GM23338 (cell line): ENCODE measurements around the gene BUB1. TPM values are rescaled to one million over a fixed set of nuclear protein-coding genes. Genes with fewer than 3 reads are reported as not detected.

Experiments
- ATAC-seq: fragments of 200-7000 bp; cut with Tn5 transposase; 3 replicates; pipeline ENCODE4 v1.9.1; 2020
- DNase-seq: peaks from one replicate; pipeline ENCODE4 v3.0.0-alpha.2; 2015; ENCODE audit warnings: low spot score
- H2AFZ ChIP-seq: fragments of 200-600 bp; sonication (generic); 2 replicates; pipeline ENCODE4 v1.8.0; 2016; ENCODE audit warnings: antibody characterized with exemption, mild to moderate bottlenecking, moderate library complexity
- H3F3A ChIP-seq: fragments of 200-600 bp; sonication (generic); replicated peaks from 2 replicates; pipeline ENCODE4 v1.8.0; 2017; ENCODE audit warnings: antibody characterized with exemption, mixed run types, low read depth
- H3K27ac ChIP-seq: fragments of 200-600 bp; sonication (generic); 2 replicates; pipeline ENCODE4 v1.6.1; 2016; ENCODE audit warnings: low read depth
- H3K27me3 ChIP-seq: fragments of 200-600 bp; sonication (generic); 2 replicates; pipeline ENCODE4 v1.8.0; 2016; ENCODE audit warnings: mild to moderate bottlenecking, mixed run types, moderate library complexity; ENCODE audit not compliant: insufficient read depth
- H3K36me3 ChIP-seq: fragments of 200-600 bp; sonication (generic); 2 replicates; pipeline ENCODE4 v1.8.0; 2016; ENCODE audit warnings: mild to moderate bottlenecking; ENCODE audit not compliant: insufficient read depth
- H3K4me1 ChIP-seq: fragments of 200-600 bp; sonication (generic); 2 replicates; pipeline ENCODE4 v1.8.0; 2016; ENCODE audit warnings: mild to moderate bottlenecking, moderate library complexity; ENCODE audit not compliant: insufficient read depth
- H3K4me2 ChIP-seq: fragments of 200-600 bp; sonication (generic); 2 replicates; pipeline ENCODE4 v1.7.1; 2017; ENCODE audit warnings: mixed run types
- H3K4me3 ChIP-seq: fragments of 200-600 bp; sonication (generic); 2 replicates; pipeline ENCODE4 v1.6.1; 2016; ENCODE audit warnings: mixed run types
- H3K79me2 ChIP-seq: fragments of 200-600 bp; sonication (generic); replicated peaks from 2 replicates; pipeline ENCODE4 v1.8.0; 2017; ENCODE audit warnings: mild to moderate bottlenecking; ENCODE audit not compliant: insufficient read depth
- H3K9me2 ChIP-seq: fragments of 200-600 bp; sonication (generic); 2 replicates; pipeline ENCODE4 v1.8.0; 2017; ENCODE audit not compliant: insufficient read depth
- H4K20me1 ChIP-seq: fragments of 200-600 bp; sonication (generic); replicated peaks from 2 replicates; pipeline ENCODE4 v1.8.0; 2017; ENCODE audit warnings: mild to moderate bottlenecking; ENCODE audit not compliant: insufficient read depth
- H3K27ac Mint-ChIP-seq: 2 replicates; pipeline ENCODE4 v1.8.0; 2020; ENCODE audit warnings: inconsistent platforms, mild to moderate bottlenecking, moderate library complexity, mixed read lengths
- H3K27me3 Mint-ChIP-seq: 3 replicates; pipeline ENCODE4 v1.8.0; 2022; ENCODE audit warnings: low read depth, mild to moderate bottlenecking, moderate library complexity, mixed read lengths, inconsistent platforms; ENCODE audit not compliant: insufficient read depth, poor library complexity
- H3K36me3 Mint-ChIP-seq: 3 replicates; pipeline ENCODE4 v1.8.0; 2021; ENCODE audit warnings: low read depth, mild to moderate bottlenecking, inconsistent platforms, moderate library complexity, mixed read lengths
- H3K4me1 Mint-ChIP-seq: 3 replicates; pipeline ENCODE4 v1.8.0; 2020; ENCODE audit warnings: mild to moderate bottlenecking, inconsistent platforms, mixed read lengths
- H3K4me3 Mint-ChIP-seq: 3 replicates; pipeline ENCODE4 v1.8.0; 2021; ENCODE audit warnings: moderate library complexity, mild to moderate bottlenecking, inconsistent platforms, mixed read lengths
- H3K9me3 Mint-ChIP-seq: 3 replicates; pipeline ENCODE4 v1.8.0; 2020; ENCODE audit warnings: moderate library complexity, mild to moderate bottlenecking, inconsistent platforms, mixed read lengths
- CREB1 ChIP-seq: fragments of 250-450 bp; sonication (Bioruptor Pico); IDR thresholded peaks from 2 replicates; pipeline ENCODE4 v1.5.0; 2020; ENCODE audit warnings: low read depth, mild to moderate bottlenecking, moderate library complexity
- EZH2phosphoT487 ChIP-seq: fragments of 200-600 bp; sonication (generic); IDR thresholded peaks from one replicate; pipeline ENCODE4 v1.8.1; 2018; ENCODE audit warnings: antibody characterized with exemption; ENCODE audit not compliant: unreplicated experiment
- JUNB ChIP-seq: IDR thresholded peaks from one replicate; pipeline ENCODE4 v1.6.1; 2016; ENCODE audit warnings: antibody characterized with exemption; ENCODE audit not compliant: unreplicated experiment
- NANOG ChIP-seq: IDR thresholded peaks from 2 replicates; pipeline ENCODE4 v1.6.1; 2016; ENCODE audit warnings: antibody characterized with exemption, borderline replicate concordance
- POLR2AphosphoS5 ChIP-seq: IDR thresholded peaks from 2 replicates; pipeline ENCODE4 v1.6.1; 2016; ENCODE audit warnings: antibody characterized with exemption, low read depth
- STAT1 ChIP-seq: IDR thresholded peaks from one replicate; pipeline ENCODE4 v1.6.1; 2016; ENCODE audit warnings: antibody characterized with exemption; ENCODE audit not compliant: unreplicated experiment
- ZNF114 ChIP-seq: fragments of 250-450 bp; sonication (Bioruptor Pico); IDR thresholded peaks from 2 replicates; pipeline ENCODE4 v1.5.0; 2020; ENCODE audit warnings: mild to moderate bottlenecking, moderate library complexity
- ZNF331 ChIP-seq: fragments of 250-450 bp; sonication (Bioruptor Pico); IDR thresholded peaks from 2 replicates; pipeline ENCODE4 v1.5.0; 2020; ENCODE audit warnings: low read depth, mild to moderate bottlenecking, moderate library complexity
- polyA plus RNA-seq: library from polyadenylated mRNA; unstranded; fragments of >200 nt; fragmentation: Nextera tagmentation; extraction: Ambion mirVana; gene quantifications from 2 replicates; pipeline ENCODE4 v1.2.1, GENCODE V29; 2016
- total RNA-seq: library from RNA; depleted of rRNA; stranded (reverse); fragments of >200 nt; shearing (Covaris generic); gene quantifications from 2 replicates; pipeline ENCODE4 v1.2.3, GENCODE V29; 2014
- TF ChIP-seq, protein P1 (sequence below): fragments of 250-450 bp; sonication (Bioruptor Pico); IDR thresholded peaks from 2 replicates; pipeline ENCODE4 v1.5.0; 2020; ENCODE audit warnings: mild to moderate bottlenecking, moderate library complexity
- TF ChIP-seq, protein P2 (sequence below): IDR thresholded peaks from 2 replicates; pipeline ENCODE4 v1.6.1; 2016; ENCODE audit warnings: antibody characterized with exemption
- TF ChIP-seq, protein P3 (sequence below): IDR thresholded peaks from one replicate; pipeline ENCODE4 v1.6.1; 2018; ENCODE audit warnings: antibody characterized with exemption; ENCODE audit not compliant: unreplicated experiment
- TF ChIP-seq, protein P4 (sequence below), 2 experiments: fragments of 200-600 bp in 1 of 2; sonication (generic) in 1 of 2; conservative IDR thresholded peaks; 2 replicates each; pipeline versions ENCODE4 v1.5.1 to v1.6.1; 2016 to 2017; ENCODE audit warnings: antibody characterized with exemption in 2 of 2, low read depth in 2 of 2, mild to moderate bottlenecking in 2 of 2, moderate library complexity in 1 of 2

The BUB1 gene
- total and polyA plus RNA-seq, 2 experiments from 2014 or later, result 59.4 to 184 TPM

DNA sequence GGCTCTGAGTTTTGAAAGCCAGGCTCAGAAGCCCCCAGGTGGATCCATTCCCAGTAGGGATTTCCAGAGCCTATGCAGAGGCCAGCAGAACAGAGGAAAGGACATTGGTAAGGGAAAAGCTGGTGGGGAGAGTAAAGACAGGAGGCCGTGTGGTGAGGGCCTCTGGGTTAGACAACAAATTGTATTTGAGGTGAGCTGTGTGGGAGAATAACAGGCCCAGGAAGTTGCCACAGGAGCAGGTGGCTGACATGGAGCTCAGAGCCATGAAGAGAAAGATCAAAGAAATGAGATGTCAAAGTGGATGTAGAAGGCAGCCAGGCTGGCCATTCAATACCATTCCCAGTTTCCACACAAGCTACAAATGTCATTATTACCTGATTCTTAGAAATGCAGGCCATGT is 8.8 kb downstream of the BUB1 start:
- H3K4me1 Mint-ChIP-seq, result no peaks in the 10 kb centered on the region; the same call in 2 of the 3 replicates
- no peak for DNase-seq
- H3K27ac Mint-ChIP-seq, result peak overlapping the region; percentile 38; the same call in 1 of the 2 replicates
- Histone ChIP-seq H3K27ac (no peak overlapping the region), H3F3A (0 out of 2 replicates have a peak, but pooled peaks cover 3% of the 10 kb centered on the region), H2AFZ (no peak overlapping the region), H3K36me3 (peaks cover 92% of the 10 kb centered on the region), H3K27me3 (no peaks in the 10 kb centered on the region), H4K20me1 (peaks cover 11% of the 10 kb centered on the region; the same call in 1 of the 2 replicates), H3K4me2 (no peak overlapping the region), H3K9me2 (no peaks in the 10 kb centered on the region), H3K4me3 (no peak overlapping the region), H3K79me2 (peaks cover 28% of the 10 kb centered on the region), H3K4me1 (no peaks in the 10 kb centered on the region)
- H3K9me3 Mint-ChIP-seq, result no peaks in the 10 kb centered on the region
- peaks cover 91% of the 10 kb centered on the region for H3K36me3 Mint-ChIP-seq
- ATAC-seq, result no peak
- H3K27me3 Mint-ChIP-seq, result no peaks in the 10 kb centered on the region
- no peak for TF ChIP-seq EZH2phosphoT487
- no peak for TF ChIP-seq NANOG
- TF ChIP-seq ZNF331 (CRISPR knock-in tag), result no peak
- no peak for TF ChIP-seq CREB1 (CRISPR knock-in tag)
- TF ChIP-seq JUNB, result no peak
- no peak for TF ChIP-seq STAT1
- TF ChIP-seq, protein P1, sequence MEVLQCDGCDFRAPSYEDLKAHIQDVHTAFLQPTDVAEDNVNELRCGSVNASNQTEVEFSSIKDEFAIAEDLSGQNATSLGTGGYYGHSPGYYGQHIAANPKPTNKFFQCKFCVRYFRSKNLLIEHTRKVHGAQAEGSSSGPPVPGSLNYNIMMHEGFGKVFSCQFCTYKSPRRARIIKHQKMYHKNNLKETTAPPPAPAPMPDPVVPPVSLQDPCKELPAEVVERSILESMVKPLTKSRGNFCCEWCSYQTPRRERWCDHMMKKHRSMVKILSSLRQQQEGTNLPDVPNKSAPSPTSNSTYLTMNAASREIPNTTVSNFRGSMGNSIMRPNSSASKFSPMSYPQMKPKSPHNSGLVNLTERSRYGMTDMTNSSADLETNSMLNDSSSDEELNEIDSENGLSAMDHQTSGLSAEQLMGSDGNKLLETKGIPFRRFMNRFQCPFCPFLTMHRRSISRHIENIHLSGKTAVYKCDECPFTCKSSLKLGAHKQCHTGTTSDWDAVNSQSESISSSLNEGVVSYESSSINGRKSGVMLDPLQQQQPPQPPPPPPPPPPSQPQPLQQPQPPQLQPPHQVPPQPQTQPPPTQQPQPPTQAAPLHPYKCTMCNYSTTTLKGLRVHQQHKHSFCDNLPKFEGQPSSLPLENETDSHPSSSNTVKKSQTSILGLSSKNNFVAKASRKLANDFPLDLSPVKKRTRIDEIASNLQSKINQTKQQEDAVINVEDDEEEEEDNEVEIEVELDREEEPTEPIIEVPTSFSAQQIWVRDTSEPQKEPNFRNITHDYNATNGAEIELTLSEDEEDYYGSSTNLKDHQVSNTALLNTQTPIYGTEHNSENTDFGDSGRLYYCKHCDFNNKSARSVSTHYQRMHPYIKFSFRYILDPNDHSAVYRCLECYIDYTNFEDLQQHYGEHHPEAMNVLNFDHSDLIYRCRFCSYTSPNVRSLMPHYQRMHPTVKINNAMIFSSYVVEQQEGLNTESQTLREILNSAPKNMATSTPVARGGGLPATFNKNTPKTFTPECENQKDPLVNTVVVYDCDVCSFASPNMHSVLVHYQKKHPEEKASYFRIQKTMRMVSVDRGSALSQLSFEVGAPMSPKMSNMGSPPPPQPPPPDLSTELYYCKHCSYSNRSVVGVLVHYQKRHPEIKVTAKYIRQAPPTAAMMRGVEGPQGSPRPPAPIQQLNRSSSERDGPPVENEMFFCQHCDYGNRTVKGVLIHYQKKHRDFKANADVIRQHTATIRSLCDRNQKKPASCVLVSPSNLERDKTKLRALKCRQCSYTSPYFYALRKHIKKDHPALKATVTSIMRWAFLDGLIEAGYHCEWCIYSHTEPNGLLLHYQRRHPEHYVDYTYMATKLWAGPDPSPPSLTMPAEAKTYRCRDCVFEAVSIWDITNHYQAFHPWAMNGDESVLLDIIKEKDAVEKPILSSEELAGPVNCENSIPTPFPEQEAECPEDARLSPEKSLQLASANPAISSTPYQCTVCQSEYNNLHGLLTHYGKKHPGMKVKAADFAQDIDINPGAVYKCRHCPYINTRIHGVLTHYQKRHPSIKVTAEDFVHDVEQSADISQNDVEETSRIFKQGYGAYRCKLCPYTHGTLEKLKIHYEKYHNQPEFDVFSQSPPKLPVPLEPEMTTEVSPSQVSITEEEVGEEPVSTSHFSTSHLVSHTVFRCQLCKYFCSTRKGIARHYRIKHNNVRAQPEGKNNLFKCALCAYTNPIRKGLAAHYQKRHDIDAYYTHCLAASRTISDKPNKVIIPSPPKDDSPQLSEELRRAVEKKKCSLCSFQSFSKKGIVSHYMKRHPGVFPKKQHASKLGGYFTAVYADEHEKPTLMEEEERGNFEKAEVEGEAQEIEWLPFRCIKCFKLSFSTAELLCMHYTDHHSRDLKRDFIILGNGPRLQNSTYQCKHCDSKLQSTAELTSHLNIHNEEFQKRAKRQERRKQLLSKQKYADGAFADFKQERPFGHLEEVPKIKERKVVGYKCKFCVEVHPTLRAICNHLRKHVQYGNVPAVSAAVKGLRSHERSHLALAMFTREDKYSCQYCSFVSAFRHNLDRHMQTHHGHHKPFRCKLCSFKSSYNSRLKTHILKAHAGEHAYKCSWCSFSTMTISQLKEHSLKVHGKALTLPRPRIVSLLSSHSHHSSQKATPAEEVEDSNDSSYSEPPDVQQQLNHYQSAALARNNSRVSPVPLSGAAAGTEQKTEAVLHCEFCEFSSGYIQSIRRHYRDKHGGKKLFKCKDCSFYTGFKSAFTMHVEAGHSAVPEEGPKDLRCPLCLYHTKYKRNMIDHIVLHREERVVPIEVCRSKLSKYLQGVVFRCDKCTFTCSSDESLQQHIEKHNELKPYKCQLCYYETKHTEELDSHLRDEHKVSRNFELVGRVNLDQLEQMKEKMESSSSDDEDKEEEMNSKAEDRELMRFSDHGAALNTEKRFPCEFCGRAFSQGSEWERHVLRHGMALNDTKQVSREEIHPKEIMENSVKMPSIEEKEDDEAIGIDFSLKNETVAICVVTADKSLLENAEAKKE (CRISPR knock-in tag), result no peak
- TF ChIP-seq, protein P2, sequence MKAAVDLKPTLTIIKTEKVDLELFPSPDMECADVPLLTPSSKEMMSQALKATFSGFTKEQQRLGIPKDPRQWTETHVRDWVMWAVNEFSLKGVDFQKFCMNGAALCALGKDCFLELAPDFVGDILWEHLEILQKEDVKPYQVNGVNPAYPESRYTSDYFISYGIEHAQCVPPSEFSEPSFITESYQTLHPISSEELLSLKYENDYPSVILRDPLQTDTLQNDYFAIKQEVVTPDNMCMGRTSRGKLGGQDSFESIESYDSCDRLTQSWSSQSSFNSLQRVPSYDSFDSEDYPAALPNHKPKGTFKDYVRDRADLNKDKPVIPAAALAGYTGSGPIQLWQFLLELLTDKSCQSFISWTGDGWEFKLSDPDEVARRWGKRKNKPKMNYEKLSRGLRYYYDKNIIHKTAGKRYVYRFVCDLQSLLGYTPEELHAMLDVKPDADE, result no peak
- TF ChIP-seq, protein P3, sequence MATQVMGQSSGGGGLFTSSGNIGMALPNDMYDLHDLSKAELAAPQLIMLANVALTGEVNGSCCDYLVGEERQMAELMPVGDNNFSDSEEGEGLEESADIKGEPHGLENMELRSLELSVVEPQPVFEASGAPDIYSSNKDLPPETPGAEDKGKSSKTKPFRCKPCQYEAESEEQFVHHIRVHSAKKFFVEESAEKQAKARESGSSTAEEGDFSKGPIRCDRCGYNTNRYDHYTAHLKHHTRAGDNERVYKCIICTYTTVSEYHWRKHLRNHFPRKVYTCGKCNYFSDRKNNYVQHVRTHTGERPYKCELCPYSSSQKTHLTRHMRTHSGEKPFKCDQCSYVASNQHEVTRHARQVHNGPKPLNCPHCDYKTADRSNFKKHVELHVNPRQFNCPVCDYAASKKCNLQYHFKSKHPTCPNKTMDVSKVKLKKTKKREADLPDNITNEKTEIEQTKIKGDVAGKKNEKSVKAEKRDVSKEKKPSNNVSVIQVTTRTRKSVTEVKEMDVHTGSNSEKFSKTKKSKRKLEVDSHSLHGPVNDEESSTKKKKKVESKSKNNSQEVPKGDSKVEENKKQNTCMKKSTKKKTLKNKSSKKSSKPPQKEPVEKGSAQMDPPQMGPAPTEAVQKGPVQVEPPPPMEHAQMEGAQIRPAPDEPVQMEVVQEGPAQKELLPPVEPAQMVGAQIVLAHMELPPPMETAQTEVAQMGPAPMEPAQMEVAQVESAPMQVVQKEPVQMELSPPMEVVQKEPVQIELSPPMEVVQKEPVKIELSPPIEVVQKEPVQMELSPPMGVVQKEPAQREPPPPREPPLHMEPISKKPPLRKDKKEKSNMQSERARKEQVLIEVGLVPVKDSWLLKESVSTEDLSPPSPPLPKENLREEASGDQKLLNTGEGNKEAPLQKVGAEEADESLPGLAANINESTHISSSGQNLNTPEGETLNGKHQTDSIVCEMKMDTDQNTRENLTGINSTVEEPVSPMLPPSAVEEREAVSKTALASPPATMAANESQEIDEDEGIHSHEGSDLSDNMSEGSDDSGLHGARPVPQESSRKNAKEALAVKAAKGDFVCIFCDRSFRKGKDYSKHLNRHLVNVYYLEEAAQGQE, result no peak
- no peak for TF ChIP-seq ZNF114 (CRISPR knock-in tag)
- no peak for TF ChIP-seq POLR2AphosphoS5
- TF ChIP-seq, protein P4, sequence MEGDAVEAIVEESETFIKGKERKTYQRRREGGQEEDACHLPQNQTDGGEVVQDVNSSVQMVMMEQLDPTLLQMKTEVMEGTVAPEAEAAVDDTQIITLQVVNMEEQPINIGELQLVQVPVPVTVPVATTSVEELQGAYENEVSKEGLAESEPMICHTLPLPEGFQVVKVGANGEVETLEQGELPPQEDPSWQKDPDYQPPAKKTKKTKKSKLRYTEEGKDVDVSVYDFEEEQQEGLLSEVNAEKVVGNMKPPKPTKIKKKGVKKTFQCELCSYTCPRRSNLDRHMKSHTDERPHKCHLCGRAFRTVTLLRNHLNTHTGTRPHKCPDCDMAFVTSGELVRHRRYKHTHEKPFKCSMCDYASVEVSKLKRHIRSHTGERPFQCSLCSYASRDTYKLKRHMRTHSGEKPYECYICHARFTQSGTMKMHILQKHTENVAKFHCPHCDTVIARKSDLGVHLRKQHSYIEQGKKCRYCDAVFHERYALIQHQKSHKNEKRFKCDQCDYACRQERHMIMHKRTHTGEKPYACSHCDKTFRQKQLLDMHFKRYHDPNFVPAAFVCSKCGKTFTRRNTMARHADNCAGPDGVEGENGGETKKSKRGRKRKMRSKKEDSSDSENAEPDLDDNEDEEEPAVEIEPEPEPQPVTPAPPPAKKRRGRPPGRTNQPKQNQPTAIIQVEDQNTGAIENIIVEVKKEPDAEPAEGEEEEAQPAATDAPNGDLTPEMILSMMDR (conservative IDR thresholded peaks at IDR 0.05; ENCODE audit: low read depth in 2 of 2), result no peak
- H3K4me3 Mint-ChIP-seq, result no peak overlapping the region
